Prostate gland (tissue), 2 donors: ENCODE measurements around the gene SCOC.

ENCODE experiments used
- POLR2AphosphoS5 ChIP-seq: sonication (generic); formaldehyde crosslinking; IDR thresholded peaks from one replicate; pipeline ENCODE4 v1.6.1; 2017; ENCODE audit warnings: antibody characterized with exemption
- TF ChIP-seq, protein P1 (sequence below), 4 experiments: fragments of 200-600 bp in 2 of 4; fragments of 450-650 bp in 2 of 4; sonication (generic) in 2 of 4; IDR thresholded peaks; 1 replicate in 3 of 4; 2 replicates in 1 of 4; pipeline ENCODE4 v1.5.1; 2016 to 2019; ENCODE audit warnings: antibody characterized with exemption in 4 of 4, mild to moderate bottlenecking in 2 of 4, moderate library complexity in 2 of 4

DNA sequence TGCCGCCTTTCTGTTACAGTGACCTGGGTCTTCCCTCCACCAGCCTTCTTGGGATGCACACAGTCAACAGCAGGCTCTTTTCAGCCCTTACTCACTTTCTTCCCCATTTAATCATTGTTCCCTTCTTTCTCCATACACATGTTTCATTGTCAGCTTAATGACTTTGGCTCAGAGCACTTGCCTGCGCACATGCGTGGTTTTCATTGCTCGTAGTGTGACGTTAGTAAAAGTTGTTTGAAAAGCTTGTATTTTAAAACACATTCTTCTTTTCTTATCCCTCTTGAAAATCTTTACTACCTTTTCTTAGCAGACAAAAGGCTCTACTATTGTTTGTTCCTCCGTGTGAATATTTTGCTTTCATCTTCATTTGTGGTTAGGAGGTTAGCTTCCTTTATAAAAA, 19.7 kb upstream of the SCOC start:
- no peak for TF ChIP-seq POLR2AphosphoS5
- TF ChIP-seq, protein P1, sequence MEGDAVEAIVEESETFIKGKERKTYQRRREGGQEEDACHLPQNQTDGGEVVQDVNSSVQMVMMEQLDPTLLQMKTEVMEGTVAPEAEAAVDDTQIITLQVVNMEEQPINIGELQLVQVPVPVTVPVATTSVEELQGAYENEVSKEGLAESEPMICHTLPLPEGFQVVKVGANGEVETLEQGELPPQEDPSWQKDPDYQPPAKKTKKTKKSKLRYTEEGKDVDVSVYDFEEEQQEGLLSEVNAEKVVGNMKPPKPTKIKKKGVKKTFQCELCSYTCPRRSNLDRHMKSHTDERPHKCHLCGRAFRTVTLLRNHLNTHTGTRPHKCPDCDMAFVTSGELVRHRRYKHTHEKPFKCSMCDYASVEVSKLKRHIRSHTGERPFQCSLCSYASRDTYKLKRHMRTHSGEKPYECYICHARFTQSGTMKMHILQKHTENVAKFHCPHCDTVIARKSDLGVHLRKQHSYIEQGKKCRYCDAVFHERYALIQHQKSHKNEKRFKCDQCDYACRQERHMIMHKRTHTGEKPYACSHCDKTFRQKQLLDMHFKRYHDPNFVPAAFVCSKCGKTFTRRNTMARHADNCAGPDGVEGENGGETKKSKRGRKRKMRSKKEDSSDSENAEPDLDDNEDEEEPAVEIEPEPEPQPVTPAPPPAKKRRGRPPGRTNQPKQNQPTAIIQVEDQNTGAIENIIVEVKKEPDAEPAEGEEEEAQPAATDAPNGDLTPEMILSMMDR (IDR thresholded peaks at IDR 0.05) = no peak
